K562 (cell line): ENCODE measurements around the gene CDRT15. TPM values are rescaled to one million over a fixed set of nuclear protein-coding genes. Genes with fewer than 3 reads are reported as not detected.

Experiments used
- ATAC-seq: fragments of 200-7000 bp; cut with Tn5 transposase; 3 replicates; pipeline ENCODE4 v1.9.1; 2020; ENCODE audit warnings: moderate library complexity
- BruUV-seq: library from RNA; stranded (reverse); fragments of 400-500 nt; replicated peaks from 2 replicates; lab custom pipeline; 2021; lab: Mats Ljungman, UMichigan
- CTCF ChIA-PET: fragments of 300-600 bp; formaldehyde crosslinking; extraction: SDS; loops from one replicate; lab custom pipeline; 2021; ENCODE audit warnings: low intra/inter-chr PET ratio; lab: Yijun Ruan, JAX
- POLR2A ChIA-PET: fragments of 300-600, 350-650 bp; sonication (Branson Sonifier 250); formaldehyde crosslinking; extraction: SDS; loops from one replicate; lab custom pipeline; 2021; ENCODE audit warnings: antibody characterized with exemption, inconsistent platforms; lab: Yijun Ruan, JAX
- DNase-seq, 4 experiments: peaks; one replicate each; pipeline versions ENCODE4 v3.0.0 to v3.0.0-alpha.2; 2011 to 2018; ENCODE audit warnings: low spot score in 3 of 4, mixed read lengths in 3 of 4; ENCODE audit errors: extremely low read depth in 1 of 4
- FAIRE-seq: peaks from 2 replicates; lab custom pipeline; 2011; peaks lifted over from hg19 to GRCh38; lab: Jason Lieb, UNC
- H2AFZ ChIP-seq: 2 replicates; pipeline ENCODE4 v1.6.0; 2011; ENCODE audit warnings: low read depth, low read length, control low read depth, inconsistent platforms
- H3K27ac ChIP-seq: fragments of 200-600 bp; 3 replicates; pipeline ENCODE4 v1.8.0; 2011; ENCODE audit warnings: low read depth, mild to moderate bottlenecking, control low read depth, inconsistent platforms, low read length, moderate library complexity, mixed read lengths; ENCODE audit errors: extremely low read depth
- H3K27me3 ChIP-seq, 2 experiments: fragments of 300-600 bp in 1 of 2; 2 replicates in 1 of 2; 3 replicates in 1 of 2; pipeline versions ENCODE4 v1.6.0 to v1.8.0; 2011; ENCODE audit warnings: inconsistent platforms in 2 of 2, low read length in 2 of 2, mild to moderate bottlenecking in 1 of 2, mixed read lengths in 1 of 2, moderate library complexity in 1 of 2; ENCODE audit not compliant: control insufficient read depth in 2 of 2, insufficient read depth in 2 of 2
- H3K36me3 ChIP-seq: fragments of 300-600 bp; 3 replicates; pipeline ENCODE4 v1.8.0; 2011; ENCODE audit warnings: mild to moderate bottlenecking, low read length, inconsistent platforms; ENCODE audit not compliant: control insufficient read depth, insufficient read depth
- H3K4me1 ChIP-seq, 2 experiments: fragments of 200-600 bp in 1 of 2; replicated peaks in 1 of 2; 2 replicates in 1 of 2; 3 replicates in 1 of 2; pipeline versions ENCODE4 v1.5.1 to v1.8.0; 2011; ENCODE audit warnings: inconsistent platforms in 2 of 2, low read length in 2 of 2, mild to moderate bottlenecking in 1 of 2, mixed read lengths in 1 of 2, moderate library complexity in 1 of 2; ENCODE audit not compliant: control insufficient read depth in 2 of 2, insufficient read depth in 2 of 2
- H3K4me2 ChIP-seq: 2 replicates; pipeline ENCODE4 v1.6.1; 2011; ENCODE audit warnings: low read length, control low read depth, inconsistent platforms, mixed read lengths; ENCODE audit not compliant: insufficient read depth
- H3K4me3 ChIP-seq: fragments of 200-600 bp; sonication (generic), shearing (Covaris generic); 2 replicates; pipeline ENCODE4 v1.5.1; 2016; ENCODE audit warnings: control low read depth, inconsistent platforms
- H3K79me2 ChIP-seq: fragments of 200-600 bp; 3 replicates; pipeline ENCODE4 v1.8.0; 2011; ENCODE audit warnings: low read length, inconsistent platforms; ENCODE audit not compliant: control insufficient read depth, insufficient read depth
- H3K9ac ChIP-seq, 2 experiments: 2 replicates each; pipeline versions ENCODE4 v1.6.0 to v1.6.1; 2011; ENCODE audit warnings: low read depth in 2 of 2, low read length in 2 of 2, control low read depth in 1 of 2, inconsistent platforms in 1 of 2, mild to moderate bottlenecking in 1 of 2, mixed read lengths in 1 of 2; ENCODE audit not compliant: insufficient read depth in 1 of 2
- H3K9me1 ChIP-seq: one replicate; pipeline ENCODE4 v1.6.0; 2011; ENCODE audit warnings: inconsistent platforms, mild to moderate bottlenecking, low read length, moderate library complexity; ENCODE audit not compliant: control insufficient read depth, insufficient read depth
- H3K9me3 ChIP-seq: replicated peaks from 2 replicates; pipeline ENCODE4 v1.5.1; 2011; ENCODE audit warnings: low read depth, low read length, inconsistent platforms; ENCODE audit not compliant: control insufficient read depth, insufficient read depth
- H4K20me1 ChIP-seq: replicated peaks from 2 replicates; pipeline ENCODE4 v1.6.1; 2011; ENCODE audit warnings: low read length, inconsistent platforms, mixed read lengths; ENCODE audit not compliant: control insufficient read depth, insufficient read depth
- FOXM1 ChIP-seq, 2 experiments: fragments of 450-650 bp in 1 of 2; sonication (generic) in 1 of 2; formaldehyde crosslinking in 1 of 2; IDR thresholded peaks; 2 replicates each; pipeline versions ENCODE4 v1.6.1 to v1.9.0; 2017 to 2022; ENCODE audit warnings: low read depth in 2 of 2, mild to moderate bottlenecking in 2 of 2, missing genetic modification reagents in 1 of 2, moderate library complexity in 1 of 2
- MIER1 ChIP-seq: fragments of 450-650 bp; IDR thresholded peaks from 2 replicates; pipeline ENCODE4 v1.6.1; 2016; ENCODE audit warnings: antibody characterized with exemption, mild to moderate bottlenecking, low read depth
- NBN ChIP-seq: fragments of 450-650 bp; IDR thresholded peaks from 2 replicates; pipeline ENCODE4 v1.6.1; 2016; ENCODE audit warnings: low read depth, mild to moderate bottlenecking
- NCOA2 ChIP-seq, 2 experiments: fragments of 450-650 bp; IDR thresholded peaks; 2 replicates each; pipeline ENCODE4 v1.6.1; 2018; ENCODE audit warnings: mild to moderate bottlenecking in 2 of 2, moderate library complexity in 1 of 2; ENCODE audit not compliant: partially characterized antibody in 2 of 2
- ZMIZ1 ChIP-seq, 2 experiments: fragments of 150-350 bp in 1 of 2; IDR thresholded peaks; 2 replicates each; pipeline ENCODE4 v1.6.1; 2012 to 2016; ENCODE audit warnings: low read depth in 2 of 2, low read length in 2 of 2, mild to moderate bottlenecking in 1 of 2, moderate library complexity in 1 of 2
- ZNF253 ChIP-seq: fragments of 250-450 bp; sonication (Bioruptor Pico); conservative IDR thresholded peaks from 2 replicates; pipeline ENCODE4 v1.6.1; 2021; ENCODE audit warnings: mild to moderate bottlenecking
- WGBS: fragments of 100-300 bp; shearing (Covaris generic); methylation state at CpG from one replicate; pipeline ENCODE4 v1.1.6; 2016; ENCODE audit warnings: low coverage, mixed read lengths; ENCODE audit not compliant: insufficient coverage; ENCODE audit errors: missing lambda C conversion rate; 5-methylcytosine and 5-hydroxymethylcytosine counted together
- in situ Hi-C: fragments of 300-500 bp; cut with MboI; formaldehyde crosslinking; loops from 4 replicates; pipeline ENCODE4 v1.15.0; 2018; ENCODE audit warnings: inconsistent platforms, mixed read lengths
- intact Hi-C: fragments of 100-400 bp; cut with micrococcal nuclease; formaldehyde crosslinking; loops from 2 replicates; pipeline ENCODE4 v1.14.2; 2022
- polyA plus RNA-seq, 8 experiments: library from polyadenylated mRNA; depleted of rRNA in 4 of 8; stranded (reverse) in 5 of 8; unstranded in 3 of 8; fragments of >200 nt; fragmentation: Nextera tagmentation in 2 of 8; fragmentation: Illumina TruSeq in 1 of 8; extraction: Ambion mirVana in 2 of 8; extraction: Trizol in 1 of 8; gene quantifications; 2 replicates each; pipeline versions ENCODE4 v1.2.1 to v1.2.3, GENCODE V29; 2011 to 2014; ENCODE audit warnings: inconsistent platforms in 1 of 8, missing spikeins in 1 of 8
- total RNA-seq, 7 experiments: library from RNA; depleted of rRNA in 6 of 7; stranded (reverse); fragments of >200 nt in 6 of 7; fragmentation: Illumina TruSeq in 2 of 7; extraction: Trizol in 2 of 7; gene quantifications; 2 replicates each; pipeline versions ENCODE4 v1.2.1 to v1.2.3, GENCODE V29; 2011 to 2021; ENCODE audit warnings: low replicate concordance in 1 of 7

Gene CDRT15
- total and polyA plus RNA-seq, 9 of the 15 experiments (the other 6 are each of a cell fraction or from before 2014, with no cell fraction given), result not detected

DNA sequence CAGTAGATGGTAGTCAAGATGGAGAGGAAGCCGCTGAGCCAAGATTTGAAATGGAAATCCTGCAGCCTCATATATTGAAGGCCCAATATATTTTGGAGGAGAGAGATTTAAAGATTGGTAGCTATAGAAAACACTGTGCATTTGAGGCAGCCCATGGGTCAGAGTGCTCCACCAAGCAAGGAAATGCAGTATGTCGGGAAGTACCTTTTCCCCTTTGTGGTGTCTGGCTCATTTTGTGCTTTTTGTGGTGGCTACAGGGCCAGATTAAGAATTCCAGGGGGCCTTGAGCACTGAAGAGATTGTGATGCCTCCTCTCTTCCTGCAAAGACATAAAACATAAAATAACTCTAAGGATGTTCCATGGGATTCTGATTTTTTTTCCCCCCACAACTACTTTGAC lies 39.6 kb downstream of the CDRT15 start:
- no peak overlapping the region for H2AFZ ChIP-seq
- in situ Hi-C loops, result no loop called here
- H3K79me2 ChIP-seq, result no peaks in the 10 kb centered on the region
- intact Hi-C loops, result no loop called here
- no peak for FAIRE-seq
- no peak for TF ChIP-seq NBN
- no peak for TF ChIP-seq ZNF253 (CRISPR knock-in tag)
- no peak for TF ChIP-seq MIER1
- no peak for TF ChIP-seq ZMIZ1 (IDR thresholded peaks at IDR 0.05; ENCODE audit: low read depth in 2 of 2, low read length in 2 of 2)
- TF ChIP-seq NCOA2 (IDR thresholded peaks at IDR 0.05; ENCODE audit: partially characterized antibody in 2 of 2), result no peak
- TF ChIP-seq FOXM1 (IDR thresholded peaks at IDR 0.05; ENCODE audit: low read depth), result no peak
- no peak for TF ChIP-seq FOXM1 (CRISPR knock-in tag; IDR thresholded peaks at IDR 0.05; ENCODE audit: low read depth)
- H3K9me3 ChIP-seq, result no peaks in the 10 kb centered on the region
- no TSS peak for BruUV-seq
- H3K27ac ChIP-seq, result no peak overlapping the region
- no peak for DNase-seq
- ATAC-seq, result no peak
- ChIA-PET POLR2A (no interaction called here), CTCF (no interaction called here)
- H3K4me1 ChIP-seq, result no peaks in the 10 kb centered on the region; a peak in 1 of 5 replicates
- H3K9ac ChIP-seq, result no peak overlapping the region
- H3K9me1 ChIP-seq, result no peaks in the 10 kb centered on the region
- no peak overlapping the region for H3K4me2 ChIP-seq
- H3K4me3 ChIP-seq, result no peak overlapping the region
- 96% methylated on average over 2 of the region's 2 CpGs for WGBS
- H4K20me1 ChIP-seq, result 0 out of 2 replicates have a peak, but pooled peaks cover 7% of the 10 kb centered on the region
- H3K36me3 ChIP-seq, result 0 out of 3 replicates have a peak, but pooled peaks cover 7% of the 10 kb centered on the region
- no peaks in the 10 kb centered on the region for H3K27me3 ChIP-seq
